AG09319 (cell line): ENCODE results near the gene SEL1L3.

ENCODE experiments used
- DNase-seq: peaks from one replicate; pipeline ENCODE4 v3.0.0-alpha.2; 2010; ENCODE audit warnings: low read depth; ENCODE audit errors: extremely low read depth
- CTCF ChIP-seq: IDR thresholded peaks from 2 replicates; pipeline ENCODE4 v1.5.1; 2011; ENCODE audit warnings: low read depth, mild to moderate bottlenecking, inconsistent platforms, low read length, moderate library complexity

Gene SEL1L3

GRCh38 chr4:25723409-25723808 is 139.4 kb downstream of the SEL1L3 start:
- no peak for TF ChIP-seq CTCF
- DNase-seq = no peak

- no peak for TF ChIP-seq CTCF
- DNase-seq = no peak
These were observed 139.8 kb downstream of the SEL1L3 start for GRCh38 chr4:25722964-25723363.

GRCh38 chr4:25713812-25714211 is 149.0 kb downstream of the SEL1L3 start:
- no peak for TF ChIP-seq CTCF
- no peak for DNase-seq

- TF ChIP-seq CTCF = no peak
These were observed 150.2 kb downstream of the SEL1L3 start for GRCh38 chr4:25712611-25713010.

GRCh38 chr4:25710637-25711036 is 152.2 kb downstream of the SEL1L3 start:
- DNase-seq = no peak
- TF ChIP-seq CTCF = no peak

More at GRCh38 chr4:25712611-25713010, 150.2 kb downstream of the SEL1L3 start:
- no peak for DNase-seq

GRCh38 chr4:25704516-25704915 is 158.3 kb downstream of the SEL1L3 start:
- no peak for DNase-seq
- no peak for TF ChIP-seq CTCF

GRCh38 chr4:25703731-25704388 is 158.9 kb downstream of the SEL1L3 start:
- no peak for TF ChIP-seq CTCF

More at GRCh38 chr4:25703731-25704388, 158.9 kb downstream of the SEL1L3 start:
- DNase-seq = no peak
